ENCODE data around the gene RPS8. TPM values are rescaled to one million over a fixed set of nuclear protein-coding genes. Genes with fewer than 3 reads are reported as not detected.

The RPS8 gene
- total RNA-seq, 4 donors from 2014 or later = 1,157 to 3,010 (median 2,305) TPM

GRCh38 chr1:44827197-44828002 is 52.1 kb downstream of the RPS8 start:
- Histone ChIP-seq H3K4me3 (no peak overlapping the region), H3K36me3 (peaks cover 0 to 28% of the 10 kb centered on the region in 2 donors), H3K27me3 (no peaks in the 10 kb centered on the region), H3K9me3 (no peaks in the 10 kb centered on the region), H3K27ac (peak overlapping the region in 2 of 4 donors; percentile 18 to 46), H3K4me1 (peaks cover 0 to 4% (median 0%) of the 10 kb centered on the region in 3 donors)
- no peak for ATAC-seq
- TF ChIP-seq CTCF (IDR thresholded peaks at IDR 0.05) = no peak
- no peak for TF ChIP-seq POLR2A (IDR thresholded peaks at IDR 0.05)
- TF ChIP-seq EP300 (IDR thresholded peaks at IDR 0.05) = no peak
- TF ChIP-seq POLR2AphosphoS5 (IDR thresholded peaks at IDR 0.05) = no peak
- WGBS, 2 donors (ENCODE audit: low coverage in 1 of 2) = no CpG with 5 or more reads among the region's 28 CpGs

- ATAC-seq = no peak
- peaks cover 0 to 4% (median 0%) of the 10 kb centered on the region in 3 donors for H3K4me1 ChIP-seq
- WGBS, 2 donors (ENCODE audit: low coverage in 1 of 2) = 83 to 93% methylated on average over 7 to 8 of the region's 21 CpGs
- no peak overlapping the region for H3K4me3 ChIP-seq
- no peak for TF ChIP-seq POLR2AphosphoS5 (IDR thresholded peaks at IDR 0.05)
- no peak for TF ChIP-seq EP300 (IDR thresholded peaks at IDR 0.05)
- TF ChIP-seq POLR2A (IDR thresholded peaks at IDR 0.05) = no peak
- no peak for TF ChIP-seq CTCF (IDR thresholded peaks at IDR 0.05)
- no peaks in the 10 kb centered on the region for H3K9me3 ChIP-seq
- no peak overlapping the region for H3K27ac ChIP-seq
- H3K36me3 ChIP-seq = peaks cover 0 to 28% of the 10 kb centered on the region in 2 donors
- no peaks in the 10 kb centered on the region for H3K27me3 ChIP-seq
Observed at GRCh38 chr1:44828003-44828651, 52.8 kb downstream of the RPS8 start.

Small RNA genes within 50 kb of the gene (small RNA-seq; reads per million reads assigned to genes)
- 1.3 to 3.2 (median 1.9) reads per million in 4 donors for gene RNU5D-1
- 358 to 558 (median 394) reads per million in 4 donors for gene SNORD38A
- gene SNORD38B = 0 reads per million in 4 donors
- gene SNORD46 = 1,911 to 3,117 (median 2,341) reads per million in 4 donors
- gene SNORD55 = 0 reads per million in 4 donors

Other genes starting within 250 kb of the RPS8 start
- gene TMEM53, start 101.1 kb upstream of the RPS8 start, total RNA-seq = 1 to 10 TPM; 3.9 to 8.3 (median 4.7) TPM
- gene ARMH1, start 100.8 kb upstream of the RPS8 start, total RNA-seq = 1 to 10 TPM in 2 of 4 donors, under 1 TPM in 2; 0.66 to 3.0 (median 1.3) TPM
- gene RNU5D-1, start 44.4 kb upstream of the RPS8 start, total RNA-seq = not detected
- gene KIF2C, start 35.7 kb upstream of the RPS8 start, total RNA-seq = 1 to 10 TPM in 1 of 4 donors, under 1 TPM in 3; 0.40 to 2.2 (median 0.72) TPM
- gene BEST4, start 12.6 kb downstream of the RPS8 start, total RNA-seq = under 1 TPM in 2 of 4 donors, not detected in 2; 0.15 to 0.31 TPM
- 10 to 100 TPM in 3 of 4 donors, 1 to 10 TPM in 1; 9.4 to 31.2 (median 12.0) TPM for gene PLK3, start 24.8 kb downstream of the RPS8 start, total RNA-seq
- 1 to 10 TPM in 1 of 4 donors, not detected in 3; 1.4 TPM for gene DYNLT4, start 31.8 kb downstream of the RPS8 start, total RNA-seq
- gene BTBD19, start 33.0 kb downstream of the RPS8 start, total RNA-seq = 10 to 100 TPM in 1 of 4 donors, 1 to 10 TPM in 2, under 1 TPM in 1; 0.22 to 12.1 (median 5.6) TPM
- gene PTCH2, start 67.7 kb downstream of the RPS8 start, total RNA-seq = 1 to 10 TPM in 2 of 4 donors, under 1 TPM in 2; 0.54 to 1.9 (median 1.1) TPM
- 10 to 100 TPM; 19.9 to 30.4 (median 24.0) TPM for gene EIF2B3, start 211.1 kb downstream of the RPS8 start, total RNA-seq
- 10 to 100 TPM; 27.7 to 48.6 (median 37.5) TPM for gene HECTD3, start 235.8 kb downstream of the RPS8 start, total RNA-seq
- 100 to 1,000 TPM in 2 of 4 donors, 10 to 100 TPM in 2; 81.8 to 115 (median 98.3) TPM for gene UROD, start 236.7 kb downstream of the RPS8 start, total RNA-seq